H9 (cell line): Measurements from ENCODE around the gene ZNF213. TPM values are rescaled to one million over a fixed set of nuclear protein-coding genes. Genes with fewer than 3 reads are reported as not detected.

Source experiments
- DNase-seq: peaks from one replicate; pipeline ENCODE4 v3.0.0-alpha.2; 2017
- H2AFZ ChIP-seq: one replicate; pipeline ENCODE4 v1.6.1; 2013; ENCODE audit warnings: mild to moderate bottlenecking, low read length, control low read depth, moderate library complexity
- H2AK5ac ChIP-seq: 2 replicates; pipeline ENCODE4 v1.6.1; 2013; ENCODE audit warnings: low read length, control low read depth, mixed read lengths; ENCODE audit not compliant: insufficient read length
- H2BK120ac ChIP-seq: one replicate; pipeline ENCODE4 v1.6.1; 2013; ENCODE audit warnings: low read depth, mild to moderate bottlenecking, low read length, control low read depth, inconsistent platforms; ENCODE audit not compliant: poor library complexity, severe bottlenecking
- H2BK12ac ChIP-seq: 2 replicates; pipeline ENCODE4 v1.6.1; 2013; ENCODE audit warnings: low read length, control low read depth, mixed read lengths, low read depth; ENCODE audit not compliant: insufficient read length
- H2BK15ac ChIP-seq: 2 replicates; pipeline ENCODE4 v1.6.1; 2013; ENCODE audit warnings: low read depth, low read length, control low read depth
- H2BK20ac ChIP-seq: one replicate; pipeline ENCODE4 v1.6.1; 2013; ENCODE audit warnings: low read depth, mild to moderate bottlenecking, low read length, control low read depth, inconsistent platforms; ENCODE audit not compliant: poor library complexity, severe bottlenecking
- H2BK5ac ChIP-seq: 2 replicates; pipeline ENCODE4 v1.6.1; 2013; ENCODE audit warnings: low read length, control low read depth, mixed read lengths; ENCODE audit not compliant: insufficient read length
- H3K14ac ChIP-seq: 2 replicates; pipeline ENCODE4 v1.6.1; 2013; ENCODE audit warnings: low read length, control low read depth; ENCODE audit not compliant: insufficient read depth
- H3K18ac ChIP-seq: 2 replicates; pipeline ENCODE4 v1.6.1; 2013; ENCODE audit warnings: low read depth, mild to moderate bottlenecking, mixed read lengths, low read length, control low read depth; ENCODE audit not compliant: insufficient read length
- H3K23ac ChIP-seq: 2 replicates; pipeline ENCODE4 v1.6.1; 2013; ENCODE audit warnings: low read length, control low read depth, mixed read lengths, low read depth; ENCODE audit not compliant: insufficient read length
- H3K23me2 ChIP-seq: 2 replicates; pipeline ENCODE4 v1.6.1; 2013; ENCODE audit warnings: low read depth, mild to moderate bottlenecking, mixed read lengths, low read length, control low read depth; ENCODE audit not compliant: insufficient read length, poor library complexity, severe bottlenecking
- H3K27ac ChIP-seq: 2 replicates; pipeline ENCODE4 v1.5.1; 2013; ENCODE audit warnings: low read length, control low read depth, mixed read lengths, low read depth; ENCODE audit not compliant: insufficient read length
- H3K27me3 ChIP-seq: 2 replicates; pipeline ENCODE4 v1.6.1; 2013; ENCODE audit warnings: low read length, control low read depth, inconsistent platforms; ENCODE audit not compliant: insufficient read depth
- H3K4ac ChIP-seq: 2 replicates; pipeline ENCODE4 v1.6.1; 2013; ENCODE audit warnings: low read depth, mild to moderate bottlenecking, control low read depth, inconsistent platforms, low read length, moderate library complexity
- H3K4me1 ChIP-seq: 2 replicates; pipeline ENCODE4 v1.6.1; 2013; ENCODE audit warnings: low read length, control low read depth, inconsistent platforms; ENCODE audit not compliant: insufficient read depth
- H3K4me2 ChIP-seq: 2 replicates; pipeline ENCODE4 v1.6.1; 2013; ENCODE audit warnings: low read length, control low read depth, mixed read lengths; ENCODE audit not compliant: insufficient read length, insufficient read depth
- H3K56ac ChIP-seq: 2 replicates; pipeline ENCODE4 v1.6.1; 2013; ENCODE audit warnings: low read depth, mild to moderate bottlenecking, mixed read lengths, low read length, control low read depth; ENCODE audit not compliant: insufficient read length
- H3K79me1 ChIP-seq: 2 replicates; pipeline ENCODE4 v1.6.1; 2013; ENCODE audit warnings: low read depth, mild to moderate bottlenecking, moderate library complexity, low read length, control low read depth, inconsistent platforms; ENCODE audit not compliant: insufficient read depth, poor library complexity, severe bottlenecking
- H3K79me2 ChIP-seq: 2 replicates; pipeline ENCODE4 v1.6.1; 2013; ENCODE audit warnings: low read length, control low read depth, inconsistent platforms; ENCODE audit not compliant: insufficient read depth
- H3K9ac ChIP-seq: 2 replicates; pipeline ENCODE4 v1.6.1; 2013; ENCODE audit warnings: low read length, control low read depth, mixed read lengths; ENCODE audit not compliant: insufficient read length; ENCODE audit errors: extremely low read depth
- H3K9me3 ChIP-seq: one replicate; pipeline ENCODE4 v1.6.1; 2013; ENCODE audit warnings: low read depth, low read length, inconsistent platforms; ENCODE audit not compliant: control insufficient read depth
- H3T11ph ChIP-seq: one replicate; pipeline ENCODE4 v1.6.1; 2013; ENCODE audit warnings: mild to moderate bottlenecking, low read length, control low read depth, inconsistent platforms
- H4K20me1 ChIP-seq: one replicate; pipeline ENCODE4 v1.6.1; 2013; ENCODE audit not compliant: control insufficient read depth, insufficient read length, insufficient read depth
- H4K5ac ChIP-seq: 2 replicates; pipeline ENCODE4 v1.6.1; 2013; ENCODE audit warnings: low read depth, mild to moderate bottlenecking, mixed read lengths, low read length, control low read depth; ENCODE audit not compliant: insufficient read length
- H4K8ac ChIP-seq: replicated peaks from 2 replicates; pipeline ENCODE4 v1.6.1; 2013; ENCODE audit warnings: low read length, control low read depth, mixed read lengths, low read depth; ENCODE audit not compliant: insufficient read length
- H4K91ac ChIP-seq: 2 replicates; pipeline ENCODE4 v1.6.1; 2013; ENCODE audit warnings: low read depth, mild to moderate bottlenecking, moderate library complexity, mixed read lengths, low read length, control low read depth; ENCODE audit not compliant: insufficient read length
- H3K27ac Mint-ChIP-seq, 3 experiments: 2 replicates in 2 of 3; 3 replicates in 1 of 3; pipeline ENCODE4 v1.8.0; 2020 to 2021; ENCODE audit warnings: mixed read lengths in 3 of 3, mild to moderate bottlenecking in 1 of 3, moderate library complexity in 1 of 3
- H3K27me3 Mint-ChIP-seq: 2 replicates; pipeline ENCODE4 v1.8.0; 2021; ENCODE audit warnings: low read depth, mild to moderate bottlenecking, moderate library complexity, mixed read lengths
- H3K36me3 Mint-ChIP-seq, 3 experiments: 2 replicates in 2 of 3; 3 replicates in 1 of 3; pipeline ENCODE4 v1.8.0; 2020 to 2021; ENCODE audit warnings: low read depth in 3 of 3, mixed read lengths in 3 of 3; ENCODE audit not compliant: insufficient read depth in 1 of 3
- H3K4me1 Mint-ChIP-seq, 2 experiments: 2 replicates each; pipeline ENCODE4 v1.8.0; 2020; ENCODE audit warnings: mixed read lengths in 2 of 2
- H3K4me3 Mint-ChIP-seq, 2 experiments: 2 replicates in 1 of 2; 3 replicates in 1 of 2; pipeline ENCODE4 v1.8.0; 2020 to 2021; ENCODE audit warnings: mild to moderate bottlenecking in 2 of 2, mixed read lengths in 2 of 2, moderate library complexity in 1 of 2
- H3K9me3 Mint-ChIP-seq, 2 experiments: 2 replicates in 1 of 2; 3 replicates in 1 of 2; pipeline ENCODE4 v1.8.0; 2020; ENCODE audit warnings: mild to moderate bottlenecking in 2 of 2, mixed read lengths in 2 of 2, moderate library complexity in 1 of 2
- WGBS: extraction: QIAGEN DNeasy Blood & Tissue Kit; methylation state at CpG from one replicate; pipeline ENCODE4 v1.1.7; 2013; ENCODE audit warnings: missing lambda C conversion rate, low lambda C conversion rate, mixed read lengths; ENCODE audit not compliant: insufficient read length; ENCODE audit errors: extremely low coverage; 5-methylcytosine and 5-hydroxymethylcytosine counted together
- total RNA-seq: library from RNA; stranded (reverse); gene quantifications from 2 replicates; pipeline ENCODE4 v1.2.1, GENCODE V29; 2021
- TF ChIP-seq, protein P1 (sequence below): fragments of 200-600 bp; sonication (generic); conservative IDR thresholded peaks from 3 replicates; pipeline ENCODE4 v1.8.0; 2021; ENCODE audit warnings: antibody characterized with exemption, mild to moderate bottlenecking

The ZNF213 gene
- total RNA-seq, 1 experiment from 2014 or later, result 6.4 TPM

DNA sequence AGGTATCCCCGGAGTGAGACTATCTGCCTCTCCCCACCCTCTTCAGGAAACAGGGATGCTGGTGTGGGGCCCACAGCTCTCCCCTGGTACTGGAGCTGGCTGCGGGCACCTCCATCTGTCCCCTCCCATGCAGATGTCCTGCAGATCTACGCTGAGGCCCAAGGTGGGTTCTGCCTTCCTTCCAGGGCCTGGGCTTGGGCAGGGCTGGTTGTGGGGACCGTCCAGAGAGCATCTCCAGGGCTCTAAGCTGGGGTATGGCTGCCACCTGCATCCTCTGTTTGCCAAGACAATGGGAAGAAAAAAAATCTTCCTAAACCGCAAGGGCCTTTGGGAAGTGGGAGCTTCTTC lies 12.9 kb downstream of the ZNF213 start:
- Mint-ChIP-seq H3K4me3 (no peak overlapping the region), H3K4me1 (peaks cover 7 to 12% of the 10 kb centered on the region in 2 experiments), H3K27ac (no peak overlapping the region), H3K36me3 (no peaks in the 10 kb centered on the region), H3K9me3 (peaks cover 2 to 8% of the 10 kb centered on the region in 2 experiments; a peak in 2 of 5 replicates), H3K27me3 (peaks cover 38% of the 10 kb centered on the region)
- Histone ChIP-seq H3K56ac (no peak overlapping the region), H3T11ph (no peak overlapping the region), H4K5ac (no peak overlapping the region), H2AK5ac (no peak overlapping the region), H3K23ac (no peak overlapping the region), H3K27me3 (no peaks in the 10 kb centered on the region), H4K20me1 (no peaks in the 10 kb centered on the region), H2AFZ (no peak overlapping the region), H3K4me1 (no peaks in the 10 kb centered on the region), H2BK5ac (no peak overlapping the region), H3K23me2 (peaks cover 13% of the 10 kb centered on the region), H2BK12ac (no peak overlapping the region), H2BK15ac (no peak overlapping the region), H3K4ac (no peak overlapping the region), H3K18ac (no peak overlapping the region), H3K9ac (no peak overlapping the region), H3K9me3 (no peaks in the 10 kb centered on the region), H3K79me1 (no peaks in the 10 kb centered on the region), H3K4me2 (no peak overlapping the region), H3K79me2 (no peaks in the 10 kb centered on the region), H3K27ac (no peak overlapping the region), H3K14ac (no peak overlapping the region), H2BK20ac (no peak overlapping the region), H4K91ac (no peak overlapping the region), H2BK120ac (no peak overlapping the region), H4K8ac (no peak overlapping the region)
- DNase-seq, result no peak
- no CpG with 5 or more reads among the region's 5 CpGs for WGBS
- TF ChIP-seq, protein P1, sequence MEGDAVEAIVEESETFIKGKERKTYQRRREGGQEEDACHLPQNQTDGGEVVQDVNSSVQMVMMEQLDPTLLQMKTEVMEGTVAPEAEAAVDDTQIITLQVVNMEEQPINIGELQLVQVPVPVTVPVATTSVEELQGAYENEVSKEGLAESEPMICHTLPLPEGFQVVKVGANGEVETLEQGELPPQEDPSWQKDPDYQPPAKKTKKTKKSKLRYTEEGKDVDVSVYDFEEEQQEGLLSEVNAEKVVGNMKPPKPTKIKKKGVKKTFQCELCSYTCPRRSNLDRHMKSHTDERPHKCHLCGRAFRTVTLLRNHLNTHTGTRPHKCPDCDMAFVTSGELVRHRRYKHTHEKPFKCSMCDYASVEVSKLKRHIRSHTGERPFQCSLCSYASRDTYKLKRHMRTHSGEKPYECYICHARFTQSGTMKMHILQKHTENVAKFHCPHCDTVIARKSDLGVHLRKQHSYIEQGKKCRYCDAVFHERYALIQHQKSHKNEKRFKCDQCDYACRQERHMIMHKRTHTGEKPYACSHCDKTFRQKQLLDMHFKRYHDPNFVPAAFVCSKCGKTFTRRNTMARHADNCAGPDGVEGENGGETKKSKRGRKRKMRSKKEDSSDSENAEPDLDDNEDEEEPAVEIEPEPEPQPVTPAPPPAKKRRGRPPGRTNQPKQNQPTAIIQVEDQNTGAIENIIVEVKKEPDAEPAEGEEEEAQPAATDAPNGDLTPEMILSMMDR, result no peak
